Measurements from ENCODE around the gene ABCA10.

Gene ABCA10

DNA sequence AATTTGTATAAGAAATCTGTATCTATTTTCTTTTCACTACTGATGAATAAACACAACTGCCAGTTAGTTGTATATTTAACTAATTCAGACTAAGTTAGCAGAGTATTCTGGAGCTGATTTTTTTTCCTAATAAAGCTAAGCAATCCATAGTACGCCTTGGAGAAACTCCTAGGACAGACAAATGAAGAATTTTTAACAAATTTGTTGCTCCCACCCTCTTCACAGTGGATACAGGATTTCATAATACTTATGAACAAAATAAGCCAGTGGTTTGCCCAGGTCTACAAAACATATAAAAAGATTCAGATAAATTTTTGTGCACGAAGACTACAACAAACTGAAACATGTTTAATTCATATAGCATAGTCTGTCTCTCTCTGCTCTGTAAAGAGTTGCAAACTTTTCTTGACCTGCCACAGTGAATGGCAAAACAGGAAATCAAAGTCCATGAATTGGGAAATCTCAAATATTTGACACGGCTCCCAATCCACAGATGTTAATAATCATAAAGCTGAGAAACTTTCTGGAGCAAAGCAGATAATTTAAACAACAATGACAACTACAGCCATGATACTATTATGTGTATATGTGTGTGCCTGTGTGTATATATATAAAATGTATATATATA lies 86.3 kb downstream of the ABCA10 start:
- no peak for TF ChIP-seq CTCF (IDR thresholded peaks at IDR 0.05; ENCODE audit: extremely low read depth, insufficient read depth, missing control alignments)
- no peak for DNase-seq (ENCODE audit: low spot score)
- in situ Hi-C loops (cut with MboI; ENCODE audit: low pct_unique_long_range_greater_than_20kb, low sequenced_read_pairs, unreplicated experiment), result no loop called here

DNA sequence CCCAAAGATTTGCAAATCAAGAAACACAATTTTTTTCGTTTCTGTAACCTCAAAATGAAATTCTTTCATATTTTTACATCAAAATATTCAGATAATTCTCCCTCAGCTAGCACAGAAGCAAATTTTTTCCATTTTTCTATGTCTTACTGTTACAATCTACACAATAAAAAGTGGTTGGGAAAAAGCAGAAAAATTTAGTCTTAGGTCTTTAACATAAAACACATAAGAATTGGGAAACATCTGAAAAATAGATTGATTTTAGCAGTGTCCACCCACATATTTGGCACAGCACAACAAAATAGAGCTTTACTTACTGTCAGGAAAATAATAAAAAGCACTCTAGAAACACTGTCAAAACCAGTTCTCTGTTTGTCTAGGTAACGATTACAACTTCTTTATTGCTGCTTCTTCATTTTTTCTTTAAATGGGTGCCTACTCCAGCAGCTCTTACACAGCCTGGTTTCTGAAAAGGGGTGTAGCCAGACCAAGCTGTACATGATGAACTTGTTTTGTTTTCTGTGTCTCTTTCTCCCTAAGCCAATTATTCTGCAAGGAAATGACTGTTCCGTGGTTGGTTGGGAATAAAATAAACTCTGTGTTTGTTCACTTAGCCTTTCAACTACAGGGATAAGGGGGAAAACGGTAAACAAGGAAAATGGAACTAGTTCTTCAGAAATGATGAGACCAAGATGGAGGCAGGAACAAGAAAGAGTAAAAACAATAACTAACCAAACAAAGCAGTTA lies 87.0 kb downstream of the ABCA10 start, which contains the start of gene ABCA6:
Gene ABCA6 (minus strand): TSS at position 465 of the 744 bp plus-strand sequence. CDS start 1,192 bp downstream, outside the sequence.
- in situ Hi-C loops (cut with MboI; ENCODE audit: low pct_unique_long_range_greater_than_20kb, low sequenced_read_pairs, unreplicated experiment), result no loop called here
- TF ChIP-seq CTCF (IDR thresholded peaks at IDR 0.05; ENCODE audit: extremely low read depth, insufficient read depth, missing control alignments), result no peak
- DNase-seq (ENCODE audit: low spot score), result no peak

- in situ Hi-C loops (cut with MboI; ENCODE audit: low pct_unique_long_range_greater_than_20kb, low sequenced_read_pairs, unreplicated experiment), result no loop called here
- no peak for TF ChIP-seq CTCF (IDR thresholded peaks at IDR 0.05; ENCODE audit: extremely low read depth, insufficient read depth, missing control alignments)
- no peak for DNase-seq (ENCODE audit: low spot score)
These were observed 94.5 kb downstream of the ABCA10 start for GRCh38 chr17:69134112-69134511.

GRCh38 chr17:69130627-69131296 lies 97.9 kb downstream of the ABCA10 start:
- in situ Hi-C loops (cut with MboI; ENCODE audit: low pct_unique_long_range_greater_than_20kb, low sequenced_read_pairs, unreplicated experiment), result no loop called here
- no peak for DNase-seq (ENCODE audit: low spot score)
- TF ChIP-seq CTCF (IDR thresholded peaks at IDR 0.05; ENCODE audit: extremely low read depth, insufficient read depth, missing control alignments), result no peak

DNA sequence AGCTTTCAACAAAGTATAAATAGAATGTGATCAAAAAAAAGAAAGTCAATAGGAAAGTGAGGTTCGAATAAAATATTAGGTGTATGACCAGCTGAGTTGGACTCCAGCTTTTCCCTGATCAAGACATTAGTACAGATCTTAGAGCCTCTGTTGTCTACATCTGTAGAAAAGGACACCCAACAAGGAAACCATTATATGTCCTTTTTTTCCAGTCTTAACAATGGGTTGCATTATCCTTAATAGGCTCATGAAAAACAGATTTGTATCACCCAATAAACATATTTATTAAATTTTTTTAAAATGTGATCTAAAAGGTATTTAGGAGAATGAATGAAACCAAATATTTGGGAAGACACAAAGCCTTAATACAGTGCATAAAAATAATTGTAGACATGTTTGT lies 105.0 kb downstream of the ABCA10 start:
- TF ChIP-seq CTCF (IDR thresholded peaks at IDR 0.05; ENCODE audit: extremely low read depth, insufficient read depth, missing control alignments), result no peak
- DNase-seq (ENCODE audit: low spot score), result no peak
- in situ Hi-C loops (cut with MboI; ENCODE audit: low pct_unique_long_range_greater_than_20kb, low sequenced_read_pairs, unreplicated experiment), result no loop called here

- TF ChIP-seq CTCF (IDR thresholded peaks at IDR 0.05; ENCODE audit: extremely low read depth, insufficient read depth, missing control alignments), result no peak
- no peak for DNase-seq (ENCODE audit: low spot score)
- in situ Hi-C loops (cut with MboI; ENCODE audit: low pct_unique_long_range_greater_than_20kb, low sequenced_read_pairs, unreplicated experiment), result no loop called here
These were observed 106.6 kb downstream of the ABCA10 start for GRCh38 chr17:69122065-69122464.
